ENCODE results near the gene KHDRBS1. TPM values are rescaled to one million over a fixed set of nuclear protein-coding genes. Genes with fewer than 3 reads are reported as not detected.

The KHDRBS1 gene
- total and polyA plus RNA-seq, 9 of the 15 experiments (the other 6 are each of a cell fraction or from before 2014, with no cell fraction given) = 48.4 to 257 (median 114) TPM

DNA sequence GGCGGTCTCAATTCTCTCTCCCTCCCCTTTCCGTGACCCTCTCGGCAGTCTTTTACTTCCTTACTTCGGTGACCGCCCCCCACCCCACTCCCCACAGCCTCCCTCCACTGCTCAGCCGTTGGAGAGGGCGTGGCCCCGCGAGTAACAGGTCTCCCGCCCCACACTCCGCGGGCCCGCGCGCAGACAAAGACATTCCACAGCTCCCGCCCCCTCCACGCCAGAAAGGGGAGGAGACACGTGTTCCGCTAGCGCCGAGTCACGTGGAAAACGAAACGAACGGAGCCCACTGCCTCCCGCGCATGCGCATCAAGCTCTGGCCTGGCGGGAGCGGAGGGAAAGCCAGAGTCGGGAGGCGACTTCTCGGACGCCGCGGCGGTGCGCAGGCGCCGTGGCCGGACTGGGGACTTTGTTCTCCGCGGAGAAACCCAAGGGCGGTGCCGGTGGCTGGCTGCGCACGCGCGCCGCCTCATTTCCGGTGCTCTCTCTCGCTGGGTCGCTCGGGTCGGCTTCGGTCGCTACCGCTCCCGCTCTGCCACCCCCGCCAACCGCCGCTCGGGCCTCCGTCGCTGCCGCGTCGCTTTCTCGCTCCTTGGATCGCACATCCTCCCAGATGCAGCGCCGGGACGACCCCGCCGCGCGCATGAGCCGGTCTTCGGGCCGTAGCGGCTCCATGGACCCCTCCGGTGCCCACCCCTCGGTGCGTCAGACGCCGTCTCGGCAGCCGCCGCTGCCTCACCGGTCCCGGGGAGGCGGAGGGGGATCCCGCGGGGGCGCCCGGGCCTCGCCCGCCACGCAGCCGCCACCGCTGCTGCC is at the start of gene KHDRBS1 (continued):
- TF ChIP-seq HMGXB4 (CRISPR knock-in tag; IDR thresholded peaks at IDR 0.05) (peak; percentile 80; the same call in 1 of the 2 replicates), CREB1 (IDR thresholded peaks at IDR 0.05) (peak; percentile 34), CREB1 (CRISPR knock-in tag; IDR thresholded peaks at IDR 0.05) (peak; percentile 73; the same call in 1 of the 2 replicates), ZBTB40 (IDR thresholded peaks at IDR 0.05) (peak; percentile 30; the same call in 1 of the 2 replicates), ZBTB40 (CRISPR knock-in tag; IDR thresholded peaks at IDR 0.05) (no peak)
- TF ChIP-seq, protein P1, sequence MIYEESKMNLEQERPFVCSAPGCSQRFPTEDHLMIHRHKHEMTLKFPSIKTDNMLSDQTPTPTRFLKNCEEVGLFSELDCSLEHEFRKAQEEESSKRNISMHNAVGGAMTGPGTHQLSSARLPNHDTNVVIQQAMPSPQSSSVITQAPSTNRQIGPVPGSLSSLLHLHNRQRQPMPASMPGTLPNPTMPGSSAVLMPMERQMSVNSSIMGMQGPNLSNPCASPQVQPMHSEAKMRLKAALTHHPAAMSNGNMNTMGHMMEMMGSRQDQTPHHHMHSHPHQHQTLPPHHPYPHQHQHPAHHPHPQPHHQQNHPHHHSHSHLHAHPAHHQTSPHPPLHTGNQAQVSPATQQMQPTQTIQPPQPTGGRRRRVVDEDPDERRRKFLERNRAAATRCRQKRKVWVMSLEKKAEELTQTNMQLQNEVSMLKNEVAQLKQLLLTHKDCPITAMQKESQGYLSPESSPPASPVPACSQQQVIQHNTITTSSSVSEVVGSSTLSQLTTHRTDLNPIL (CRISPR knock-in tag; IDR thresholded peaks at IDR 0.05) = no peak
- TF ChIP-seq, protein P2, sequence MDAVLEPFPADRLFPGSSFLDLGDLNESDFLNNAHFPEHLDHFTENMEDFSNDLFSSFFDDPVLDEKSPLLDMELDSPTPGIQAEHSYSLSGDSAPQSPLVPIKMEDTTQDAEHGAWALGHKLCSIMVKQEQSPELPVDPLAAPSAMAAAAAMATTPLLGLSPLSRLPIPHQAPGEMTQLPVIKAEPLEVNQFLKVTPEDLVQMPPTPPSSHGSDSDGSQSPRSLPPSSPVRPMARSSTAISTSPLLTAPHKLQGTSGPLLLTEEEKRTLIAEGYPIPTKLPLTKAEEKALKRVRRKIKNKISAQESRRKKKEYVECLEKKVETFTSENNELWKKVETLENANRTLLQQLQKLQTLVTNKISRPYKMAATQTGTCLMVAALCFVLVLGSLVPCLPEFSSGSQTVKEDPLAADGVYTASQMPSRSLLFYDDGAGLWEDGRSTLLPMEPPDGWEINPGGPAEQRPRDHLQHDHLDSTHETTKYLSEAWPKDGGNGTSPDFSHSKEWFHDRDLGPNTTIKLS (IDR thresholded peaks at IDR 0.05; ENCODE audit: borderline replicate concordance, low read depth) = peak; percentile 80

Data from K562 (cell line).